Trophoblast cell (in vitro differentiated cells and primary cell): Measurements from ENCODE around the gene AKAP8.

Source experiments
- DNase-seq, 2 donors: peaks; one replicate each; pipeline ENCODE4 v3.0.0-alpha.2; 2016
- H2AFZ ChIP-seq: 2 replicates; pipeline ENCODE4 v1.6.1; 2013; ENCODE audit warnings: low read length, moderate library complexity, mild to moderate bottlenecking; ENCODE audit not compliant: insufficient read depth, poor library complexity
- H2AK5ac ChIP-seq: 2 replicates; pipeline ENCODE4 v1.6.1; 2013; ENCODE audit warnings: mild to moderate bottlenecking, low read length
- H2BK120ac ChIP-seq: 2 replicates; pipeline ENCODE4 v1.6.1; 2013; ENCODE audit warnings: low read length, mild to moderate bottlenecking, moderate library complexity; ENCODE audit not compliant: insufficient read depth, poor library complexity
- H2BK12ac ChIP-seq: 2 replicates; pipeline ENCODE4 v1.6.1; 2013; ENCODE audit warnings: mild to moderate bottlenecking, low read length, moderate library complexity
- H2BK5ac ChIP-seq: 2 replicates; pipeline ENCODE4 v1.6.1; 2013; ENCODE audit warnings: low read length, low read depth, moderate library complexity, mild to moderate bottlenecking; ENCODE audit not compliant: poor library complexity
- H3K14ac ChIP-seq: 2 replicates; pipeline ENCODE4 v1.6.1; 2013; ENCODE audit warnings: mild to moderate bottlenecking, low read length
- H3K18ac ChIP-seq: 2 replicates; pipeline ENCODE4 v1.6.1; 2013; ENCODE audit warnings: mild to moderate bottlenecking, low read length
- H3K23ac ChIP-seq: 2 replicates; pipeline ENCODE4 v1.6.1; 2013; ENCODE audit warnings: low read length
- H3K27ac ChIP-seq: 2 replicates; pipeline ENCODE4 v1.5.1; 2013; ENCODE audit warnings: low read depth, mild to moderate bottlenecking, inconsistent platforms, low read length, moderate library complexity
- H3K27me3 ChIP-seq: 2 replicates; pipeline ENCODE4 v1.6.1; 2013; ENCODE audit warnings: inconsistent platforms, mild to moderate bottlenecking, low read length, moderate library complexity; ENCODE audit not compliant: insufficient read depth
- H3K36me3 ChIP-seq, 2 experiments: 1 replicate in 1 of 2; 2 replicates in 1 of 2; pipeline ENCODE4 v1.6.1; 2013; ENCODE audit warnings: low read length in 2 of 2, mild to moderate bottlenecking in 2 of 2, moderate library complexity in 1 of 2; ENCODE audit not compliant: insufficient read depth in 2 of 2, control insufficient read depth in 1 of 2
- H3K4ac ChIP-seq: 2 replicates; pipeline ENCODE4 v1.6.1; 2013; ENCODE audit warnings: low read depth, mild to moderate bottlenecking, low read length, moderate library complexity
- H3K4me1 ChIP-seq, 2 experiments: 1 replicate in 1 of 2; 2 replicates in 1 of 2; pipeline ENCODE4 v1.6.1; 2013; ENCODE audit warnings: low read length in 2 of 2, mild to moderate bottlenecking in 2 of 2, moderate library complexity in 1 of 2; ENCODE audit not compliant: insufficient read depth in 2 of 2, control insufficient read depth in 1 of 2
- H3K4me2 ChIP-seq: 2 replicates; pipeline ENCODE4 v1.6.1; 2013; ENCODE audit warnings: inconsistent platforms, mild to moderate bottlenecking, low read length, moderate library complexity
- H3K4me3 ChIP-seq: 2 replicates; pipeline ENCODE4 v1.5.1; 2013; ENCODE audit warnings: mild to moderate bottlenecking, low read depth, low read length, inconsistent platforms
- H3K79me1 ChIP-seq: one replicate; pipeline ENCODE4 v1.6.1; 2013; ENCODE audit warnings: low read length
- H3K79me2 ChIP-seq: 2 replicates; pipeline ENCODE4 v1.6.1; 2013; ENCODE audit warnings: low read length, mild to moderate bottlenecking; ENCODE audit not compliant: control insufficient read depth, insufficient read depth, poor library complexity
- H3K9ac ChIP-seq: 2 replicates; pipeline ENCODE4 v1.6.1; 2013; ENCODE audit warnings: mild to moderate bottlenecking, low read length
- H3K9me3 ChIP-seq: 2 replicates; pipeline ENCODE4 v1.6.1; 2013; ENCODE audit warnings: low read depth, mild to moderate bottlenecking, control low read depth, inconsistent platforms, low read length; ENCODE audit not compliant: insufficient read depth
- H4K12ac ChIP-seq: 2 replicates; pipeline ENCODE4 v1.6.1; 2013; ENCODE audit warnings: low read depth, mild to moderate bottlenecking, low read length, moderate library complexity
- H4K8ac ChIP-seq: 2 replicates; pipeline ENCODE4 v1.6.1; 2013; ENCODE audit warnings: low read depth, mild to moderate bottlenecking, low read length, moderate library complexity
- H4K91ac ChIP-seq: one replicate; pipeline ENCODE4 v1.6.1; 2013; ENCODE audit warnings: low read depth, mild to moderate bottlenecking, low read length, moderate library complexity
- WGBS: extraction: QIAGEN DNeasy Blood & Tissue Kit; methylation state at CpG from one replicate; pipeline ENCODE4 v1.1.7; 2013; ENCODE audit warnings: missing lambda C conversion rate; ENCODE audit not compliant: insufficient read length, insufficient coverage; ENCODE audit errors: extremely low coverage; 5-methylcytosine and 5-hydroxymethylcytosine counted together

Gene AKAP8

DNA sequence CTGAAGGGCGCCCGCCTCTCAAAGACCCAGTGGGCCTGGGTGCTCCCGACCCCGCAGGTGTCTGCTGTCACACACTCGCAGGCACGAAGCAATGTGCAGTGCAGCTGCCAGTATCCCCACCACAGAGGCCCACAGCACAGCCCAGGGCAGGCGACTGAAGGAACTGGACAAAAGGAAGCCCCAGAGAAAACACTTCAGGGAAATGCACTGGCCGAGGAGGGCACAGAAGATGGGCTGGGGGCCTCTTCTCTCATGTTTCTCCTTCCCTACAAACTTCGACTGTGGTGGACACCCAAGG, 10.0 kb downstream of the AKAP8 start:
- Histone ChIP-seq H3K9ac (no peak overlapping the region), H3K4ac (no peak overlapping the region), H4K12ac (no peak overlapping the region), H3K14ac (no peak overlapping the region), H3K36me3 (peaks cover 82 to 85% of the 10 kb centered on the region in 2 experiments), H3K27ac (no peak overlapping the region), H2BK12ac (no peak overlapping the region), H3K4me2 (no peak overlapping the region), H2AK5ac (no peak overlapping the region), H3K23ac (no peak overlapping the region), H3K4me3 (no peak overlapping the region), H3K27me3 (no peaks in the 10 kb centered on the region), H3K4me1 (no peaks in the 10 kb centered on the region), H3K18ac (no peak overlapping the region), H3K79me1 (no peaks in the 10 kb centered on the region), H3K79me2 (peaks cover 3% of the 10 kb centered on the region), H4K8ac (no peak overlapping the region), H2BK120ac (no peak overlapping the region), H4K91ac (no peak overlapping the region), H2BK5ac (no peak overlapping the region), H2AFZ (no peak overlapping the region), H3K9me3 (peaks cover 2% of the 10 kb centered on the region)
- DNase-seq = no peak
- WGBS = no CpG with 5 or more reads among the region's 9 CpGs

DNA sequence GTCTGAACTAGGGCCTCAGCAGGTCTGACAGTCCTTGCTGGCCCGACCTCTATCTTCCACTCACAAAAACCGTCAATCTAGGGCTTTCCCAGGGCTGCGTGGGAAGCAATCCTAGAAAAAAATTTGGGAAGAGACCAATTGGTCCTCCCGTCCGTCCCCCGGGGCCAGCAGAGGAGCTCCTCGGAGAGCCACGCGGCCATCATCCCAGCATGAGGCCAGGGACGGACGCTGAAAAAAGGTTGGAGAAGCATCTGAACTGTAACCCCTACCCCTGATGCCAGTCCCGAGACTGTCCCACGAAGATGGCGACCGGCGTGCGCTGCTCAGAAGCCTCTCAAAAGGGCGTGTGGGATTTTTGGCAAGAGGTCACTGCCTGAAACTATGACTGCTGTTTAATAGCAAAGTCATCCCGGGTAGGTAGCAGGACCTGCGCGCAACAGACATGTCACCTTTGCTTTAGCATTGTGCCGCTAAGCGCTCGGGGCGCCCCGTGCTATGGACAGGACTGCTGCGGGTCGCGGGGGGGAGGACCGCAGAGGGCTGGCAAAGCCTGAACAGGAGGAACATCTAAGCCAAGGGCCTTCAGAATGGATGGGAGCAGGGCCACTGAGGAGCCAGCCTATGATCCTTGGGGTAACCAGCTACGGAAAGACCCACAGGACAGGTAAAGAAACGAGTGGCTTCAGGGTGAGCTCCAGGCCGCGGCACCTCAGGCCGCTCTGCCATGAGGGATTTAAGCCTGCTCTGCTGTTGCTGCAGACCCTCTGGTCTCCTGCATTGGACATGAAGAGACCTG, 10.6 kb downstream of the AKAP8 start:
- H3K79me1 ChIP-seq = no peaks in the 10 kb centered on the region
- no peak overlapping the region for H2AFZ ChIP-seq
- H4K91ac ChIP-seq = no peak overlapping the region
- H3K36me3 ChIP-seq = peaks cover 80 to 84% of the 10 kb centered on the region in 2 experiments
- peaks cover under 1% of the 10 kb centered on the region for H3K79me2 ChIP-seq
- H3K9ac ChIP-seq = no peak overlapping the region
- no peak overlapping the region for H2BK5ac ChIP-seq
- DNase-seq = no peak
- peaks cover 2% of the 10 kb centered on the region for H3K9me3 ChIP-seq
- H3K4me3 ChIP-seq = no peak overlapping the region
- no peak overlapping the region for H3K27ac ChIP-seq
- H2BK120ac ChIP-seq = no peak overlapping the region
- no peak overlapping the region for H3K4me2 ChIP-seq
- H3K4me1 ChIP-seq = no peaks in the 10 kb centered on the region
- H3K14ac ChIP-seq = no peak overlapping the region
- no peaks in the 10 kb centered on the region for H3K27me3 ChIP-seq
- H2BK12ac ChIP-seq = no peak overlapping the region
- no peak overlapping the region for H4K8ac ChIP-seq
- no peak overlapping the region for H2AK5ac ChIP-seq
- H3K23ac ChIP-seq = no peak overlapping the region
- H3K4ac ChIP-seq = no peak overlapping the region
- no peak overlapping the region for H3K18ac ChIP-seq
- H4K12ac ChIP-seq = no peak overlapping the region
- WGBS = no CpG with 5 or more reads among the region's 35 CpGs

DNA sequence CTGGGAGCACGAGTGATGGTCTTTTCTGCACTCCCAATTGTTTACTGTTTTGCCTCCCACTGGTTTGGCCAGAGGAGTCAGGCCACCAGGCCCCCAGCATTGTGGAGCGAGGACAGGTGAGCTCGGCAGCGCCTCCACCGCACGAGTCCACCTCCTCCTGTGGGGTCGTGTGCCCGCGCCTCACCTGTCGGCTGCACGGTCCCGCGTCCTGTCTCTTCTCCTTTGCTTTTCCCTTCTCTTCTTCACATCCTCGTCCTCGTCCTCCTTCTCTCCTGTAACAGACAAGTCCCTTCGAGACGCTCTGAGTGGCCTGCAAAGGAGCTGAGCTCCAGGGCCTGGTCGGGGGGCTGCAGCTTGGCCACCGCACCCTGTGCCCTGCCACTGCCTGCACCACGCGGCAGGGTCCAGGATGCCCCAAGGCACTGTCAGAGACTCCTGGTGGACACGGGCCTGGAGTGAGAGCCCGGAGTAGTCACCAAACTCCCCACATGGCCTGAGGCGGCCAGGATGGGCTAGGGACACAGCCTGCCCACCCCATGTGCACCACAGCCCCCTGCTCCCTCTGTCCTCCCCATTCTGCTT, 11.4 kb downstream of the AKAP8 start:
- H2BK12ac ChIP-seq = no peak overlapping the region
- no peak overlapping the region for H2BK120ac ChIP-seq
- H2BK5ac ChIP-seq = no peak overlapping the region
- H3K4ac ChIP-seq = no peak overlapping the region
- H3K79me1 ChIP-seq = no peaks in the 10 kb centered on the region
- no peaks in the 10 kb centered on the region for H3K27me3 ChIP-seq
- no peak overlapping the region for H4K8ac ChIP-seq
- no peak overlapping the region for H3K23ac ChIP-seq
- H2AK5ac ChIP-seq = no peak overlapping the region
- H3K79me2 ChIP-seq = no peaks in the 10 kb centered on the region
- no peak overlapping the region for H3K4me3 ChIP-seq
- no peak overlapping the region for H2AFZ ChIP-seq
- no peak overlapping the region for H3K14ac ChIP-seq
- H4K12ac ChIP-seq = no peak overlapping the region
- no peak overlapping the region for H3K18ac ChIP-seq
- H3K27ac ChIP-seq = no peak overlapping the region
- no peaks in the 10 kb centered on the region for H3K4me1 ChIP-seq
- H3K9me3 ChIP-seq = peaks cover 2% of the 10 kb centered on the region
- H3K36me3 ChIP-seq = peaks cover 72 to 77% of the 10 kb centered on the region in 2 experiments
- no peak overlapping the region for H4K91ac ChIP-seq
- H3K4me2 ChIP-seq = no peak overlapping the region
- no peak for DNase-seq
- no CpG with 5 or more reads among the region's 24 CpGs for WGBS
- no peak overlapping the region for H3K9ac ChIP-seq

DNA sequence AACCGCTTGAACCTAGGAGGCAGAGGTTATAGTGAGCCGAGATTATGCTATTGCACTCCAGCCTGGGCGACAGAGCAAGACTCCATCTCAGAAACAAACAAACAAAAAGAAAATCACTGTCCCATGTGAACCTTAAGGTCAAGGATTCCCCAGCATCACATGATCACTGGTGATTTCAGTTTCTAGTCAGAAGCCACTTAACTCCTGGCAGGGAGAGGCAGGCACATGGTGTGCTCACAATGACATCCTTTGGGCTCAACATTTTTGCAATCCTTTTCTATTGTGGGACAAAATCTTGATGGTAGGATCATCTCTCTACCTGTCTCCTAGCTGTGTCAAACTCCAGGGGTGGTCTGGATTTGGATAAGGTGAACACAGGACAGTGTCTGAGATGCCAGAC, 12.1 kb downstream of the AKAP8 start:
- Histone ChIP-seq H4K12ac (no peak overlapping the region), H2BK5ac (no peak overlapping the region), H3K27me3 (no peaks in the 10 kb centered on the region), H3K18ac (no peak overlapping the region), H2AFZ (no peak overlapping the region), H3K9me3 (peaks cover 2% of the 10 kb centered on the region), H3K27ac (no peak overlapping the region), H3K23ac (no peak overlapping the region), H3K79me2 (no peaks in the 10 kb centered on the region), H3K4me3 (no peak overlapping the region), H3K14ac (no peak overlapping the region), H3K4me1 (no peaks in the 10 kb centered on the region), H3K9ac (no peak overlapping the region), H4K8ac (no peak overlapping the region), H3K4me2 (no peak overlapping the region), H2BK120ac (no peak overlapping the region), H2BK12ac (no peak overlapping the region), H3K36me3 (peaks cover 66 to 70% of the 10 kb centered on the region in 2 experiments), H3K79me1 (no peaks in the 10 kb centered on the region), H2AK5ac (no peak overlapping the region), H3K4ac (no peak overlapping the region), H4K91ac (no peak overlapping the region)
- no peak for DNase-seq
- WGBS = no CpG with 5 or more reads among the region's 3 CpGs
